Lower leg skin (tissue), 4 donors: ENCODE data around the gene HGS. TPM values are rescaled to one million over a fixed set of nuclear protein-coding genes. Genes with fewer than 3 reads are reported as not detected.

Experiments used
- DNase-seq, 2 donors: peaks; one replicate each; pipeline ENCODE4 v3.0.0-alpha.2; 2019; ENCODE audit warnings: low spot score in 2 of 2
- H3K4me3 ChIP-seq: fragments of 200-600 bp; sonication (generic); 2 replicates; pipeline ENCODE4 v1.5.1; 2017; ENCODE audit warnings: mild to moderate bottlenecking, low read depth; ENCODE audit not compliant: poor library complexity, severe bottlenecking
- CTCF ChIP-seq, 3 donors: fragments of 450-650 bp; IDR thresholded peaks; one replicate each; pipeline ENCODE4 v1.5.1; 2016; ENCODE audit warnings: antibody characterized with exemption in 3 of 3, mild to moderate bottlenecking in 3 of 3, moderate library complexity in 2 of 3
- POLR2A ChIP-seq, 2 donors: fragments of 450-650 bp; IDR thresholded peaks; one replicate each; pipeline ENCODE4 v1.6.1; 2016 to 2017; ENCODE audit warnings: antibody characterized with exemption in 2 of 2, mild to moderate bottlenecking in 1 of 2, moderate library complexity in 1 of 2
- WGBS, 2 donors: methylation state at CpG; one replicate each; pipeline ENCODE4 v1.1.5; 2018; 5-methylcytosine and 5-hydroxymethylcytosine counted together
- intact Hi-C: fragments of 100-400 bp; cut with DNase I; formaldehyde crosslinking; loops from one replicate; pipeline ENCODE4 v1.15.0; 2023; ENCODE audit warnings: low total_unique reads
- total RNA-seq, 4 donors: library from RNA; depleted of rRNA; stranded (reverse); fragments of >200 nt; gene quantifications; one replicate each; pipeline ENCODE4 v1.1.0, GENCODE V29; 2016

The HGS gene
- total RNA-seq, 4 donors from 2014 or later: 87.0 to 160 (median 92.1) TPM

GRCh38 chr17:81706757-81707624, 23.2 kb downstream of the HGS start:
- no peak for TF ChIP-seq POLR2A (IDR thresholded peaks at IDR 0.05)
- no peak for TF ChIP-seq CTCF (IDR thresholded peaks at IDR 0.05)
- WGBS, 2 donors: 89 to 93% methylated on average over 28 to 54 of the region's 54 CpGs
- H3K4me3 ChIP-seq: no peak overlapping the region
- no peak for DNase-seq
- intact Hi-C loops: no loop called here

- no peak overlapping the region for H3K4me3 ChIP-seq
- WGBS, 2 donors: 81 to 86% methylated on average over 20 of the region's 25 CpGs
- no peak for TF ChIP-seq CTCF (IDR thresholded peaks at IDR 0.05)
- no peak for TF ChIP-seq POLR2A (IDR thresholded peaks at IDR 0.05)
- intact Hi-C loops: no loop called here
- no peak for DNase-seq
Observed at GRCh38 chr17:81707725-81708646, 24.2 kb downstream of the HGS start.

- DNase-seq: no peak
- H3K4me3 ChIP-seq: no peak overlapping the region
- no peak for TF ChIP-seq POLR2A (IDR thresholded peaks at IDR 0.05)
- no peak for TF ChIP-seq CTCF (IDR thresholded peaks at IDR 0.05)
- intact Hi-C loops: no loop called here
- 85 to 92% methylated on average over 15 to 17 of the region's 17 CpGs for WGBS, 2 donors
Observed at GRCh38 chr17:81708739-81709185, 25.0 kb downstream of the HGS start.

- 11 to 19% methylated on average over 23 to 29 of the region's 29 CpGs for WGBS, 2 donors
- no peak for DNase-seq
- TF ChIP-seq CTCF (IDR thresholded peaks at IDR 0.05): no peak
- no peak for TF ChIP-seq POLR2A (IDR thresholded peaks at IDR 0.05)
- intact Hi-C loops: no loop called here
- no peak overlapping the region for H3K4me3 ChIP-seq
Observed at GRCh38 chr17:81710514-81711308, 26.9 kb downstream of the HGS start.

GRCh38 chr17:81711814-81712467, 28.1 kb downstream of the HGS start, which contains the start of gene SLC25A10:
TSS of gene SLC25A10 (plus strand) at chr17:81712284. CDS start at chr17:81712427, 143 bp downstream.
- H3K4me3 ChIP-seq: peak within 1 kb of the TSS; percentile 43
- intact Hi-C loops: no loop called here
- 0 to 2% methylated on average over 10 to 29 of the region's 89 CpGs for WGBS, 2 donors
- peak in 1 of 2 donors; percentile 91 for DNase-seq
- TF ChIP-seq CTCF (IDR thresholded peaks at IDR 0.05) (peak in 1 of 3 donors; percentile 28), POLR2A (IDR thresholded peaks at IDR 0.05) (no peak)
